ENCODE measurements around the gene AGAP1.

The AGAP1 gene

DNA sequence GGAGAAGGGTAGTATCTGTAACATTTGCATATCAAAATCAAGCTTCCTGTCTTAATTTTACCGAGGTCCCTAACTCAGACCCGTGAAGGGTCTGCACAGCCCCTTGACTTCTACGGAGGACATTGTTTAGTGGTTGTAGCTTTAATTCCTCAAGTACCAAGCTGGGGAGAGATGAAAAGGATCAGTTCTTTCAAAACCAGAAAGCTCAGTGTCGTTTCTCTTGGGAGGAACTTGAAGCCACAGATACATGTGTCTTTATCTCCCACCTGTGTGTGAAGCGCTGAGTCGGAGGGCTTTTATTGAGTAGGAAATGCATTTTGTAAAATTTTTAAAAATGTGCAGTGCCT lies 410.7 kb downstream of the AGAP1 start:
- DNase-seq = no peak

- no peak for DNase-seq
Observed at GRCh38 chr2:235908826-235909225, 415.0 kb downstream of the AGAP1 start.

DNA sequence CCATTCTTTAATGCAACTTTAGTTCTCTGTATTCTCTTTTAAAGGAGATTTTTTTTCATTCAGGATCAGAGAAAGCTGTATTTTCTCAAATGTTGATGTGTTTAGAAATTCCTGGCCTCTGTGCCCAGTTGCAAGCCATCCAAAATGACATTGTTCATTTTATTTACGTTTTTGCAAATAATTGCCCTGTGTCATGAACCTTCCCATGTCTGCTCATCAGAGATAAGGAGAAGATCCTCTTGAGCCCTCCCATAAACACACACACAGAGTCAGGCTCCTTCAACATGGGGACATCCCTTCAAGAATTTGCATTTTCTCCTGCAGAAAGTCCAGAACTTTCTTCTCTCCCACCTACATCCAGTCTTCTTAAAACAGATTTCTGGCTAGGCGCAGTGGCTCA lies 415.5 kb downstream of the AGAP1 start:
- no peak for DNase-seq

GRCh38 chr2:235910067-235910466 lies 416.2 kb downstream of the AGAP1 start:
- no peak for DNase-seq

DNA sequence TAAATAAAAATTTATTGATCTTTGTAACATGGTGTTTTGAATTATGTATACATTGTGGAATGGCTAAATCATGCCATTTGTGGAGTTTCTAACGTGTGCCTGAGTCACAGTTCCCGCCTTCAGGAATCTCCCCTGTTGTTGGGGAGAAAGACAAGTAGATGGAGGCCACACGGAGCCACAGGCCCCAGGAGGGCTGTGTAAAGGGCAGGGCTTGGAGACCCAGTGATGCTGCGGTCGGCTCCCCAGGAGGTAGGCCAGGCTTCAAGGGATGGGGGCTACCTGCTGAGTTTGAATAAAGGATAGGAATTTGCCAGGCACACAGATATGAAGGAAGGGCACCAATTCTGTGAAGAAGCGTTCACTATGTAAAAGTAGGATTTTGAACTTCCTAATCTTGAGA lies 417.3 kb downstream of the AGAP1 start:
- DNase-seq = no peak

DNA sequence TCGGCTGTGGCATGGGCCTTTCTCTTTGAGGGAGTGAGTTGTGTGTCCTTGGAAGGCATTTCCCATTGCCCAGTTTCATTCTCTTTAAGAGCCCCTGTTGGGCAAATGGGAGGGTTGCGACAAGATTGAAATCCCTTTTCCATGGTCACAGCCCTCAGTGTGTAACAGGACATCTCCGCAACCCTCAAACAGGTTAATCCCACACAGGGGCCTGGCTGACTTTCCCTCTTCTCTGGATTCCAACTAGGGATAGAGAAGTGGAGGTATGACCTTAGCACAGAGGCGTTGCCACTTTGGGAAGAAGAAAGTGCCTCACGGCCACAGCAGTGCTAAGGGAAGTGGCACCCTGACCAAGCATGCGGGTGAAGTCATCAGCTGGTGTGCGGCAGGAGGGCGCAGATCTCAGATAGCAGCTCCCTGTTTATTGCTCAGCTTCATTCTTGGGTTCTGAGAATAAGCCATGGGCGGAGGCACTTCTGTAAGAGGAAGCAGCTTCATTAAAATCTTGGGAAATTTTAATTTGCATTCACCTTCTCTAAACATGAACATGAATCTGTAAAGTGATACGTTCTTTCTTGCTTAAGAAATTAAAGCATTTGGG lies 417.9 kb downstream of the AGAP1 start:
- no peak for DNase-seq

DNA sequence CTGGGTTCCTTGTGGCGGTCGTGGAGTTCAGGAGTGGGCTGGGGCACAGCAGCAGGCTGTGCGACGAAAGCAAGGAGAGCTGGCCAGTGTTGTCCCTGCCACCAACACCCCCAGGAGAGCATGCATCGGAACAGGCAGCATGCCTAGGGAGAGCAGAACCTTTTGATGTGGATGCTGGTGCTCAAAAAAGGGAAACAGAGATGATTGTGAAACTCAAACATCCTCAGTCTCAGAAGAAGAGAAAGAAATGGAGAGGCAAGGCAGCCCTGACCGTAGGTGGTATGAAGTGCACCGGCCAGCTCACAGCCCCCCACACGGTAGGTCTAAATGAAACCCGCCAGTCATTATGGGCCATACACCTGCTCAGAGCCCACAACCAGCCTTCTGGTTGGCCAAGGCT lies 420.9 kb downstream of the AGAP1 start:
- DNase-seq = no peak

DNA sequence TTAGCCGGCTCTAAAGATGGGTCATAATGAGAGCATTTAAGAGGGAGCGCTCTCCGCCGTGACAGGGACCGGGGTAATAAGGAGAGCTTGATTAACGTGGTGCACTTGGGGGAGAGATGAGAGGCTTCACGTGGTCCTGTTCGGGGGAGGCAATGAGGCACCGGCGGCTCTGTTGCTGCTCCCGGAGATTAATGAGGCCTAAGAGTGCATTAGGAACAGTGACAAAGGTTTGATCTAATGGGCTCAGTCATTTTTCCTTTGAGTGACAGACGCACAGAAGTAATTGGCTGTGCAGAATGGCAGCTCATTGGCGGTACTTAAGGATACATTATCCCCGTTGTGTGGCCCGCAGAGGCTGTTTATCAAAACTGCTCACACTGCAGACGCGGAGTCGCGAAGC lies 423.7 kb downstream of the AGAP1 start:
- peak; percentile 79 to 90 for DNase-seq

- no peak for DNase-seq
Observed at GRCh38 chr2:235918876-235919275, 425.0 kb downstream of the AGAP1 start.

- DNase-seq = no peak
Observed at GRCh38 chr2:235920216-235920865, 426.5 kb downstream of the AGAP1 start.

DNA sequence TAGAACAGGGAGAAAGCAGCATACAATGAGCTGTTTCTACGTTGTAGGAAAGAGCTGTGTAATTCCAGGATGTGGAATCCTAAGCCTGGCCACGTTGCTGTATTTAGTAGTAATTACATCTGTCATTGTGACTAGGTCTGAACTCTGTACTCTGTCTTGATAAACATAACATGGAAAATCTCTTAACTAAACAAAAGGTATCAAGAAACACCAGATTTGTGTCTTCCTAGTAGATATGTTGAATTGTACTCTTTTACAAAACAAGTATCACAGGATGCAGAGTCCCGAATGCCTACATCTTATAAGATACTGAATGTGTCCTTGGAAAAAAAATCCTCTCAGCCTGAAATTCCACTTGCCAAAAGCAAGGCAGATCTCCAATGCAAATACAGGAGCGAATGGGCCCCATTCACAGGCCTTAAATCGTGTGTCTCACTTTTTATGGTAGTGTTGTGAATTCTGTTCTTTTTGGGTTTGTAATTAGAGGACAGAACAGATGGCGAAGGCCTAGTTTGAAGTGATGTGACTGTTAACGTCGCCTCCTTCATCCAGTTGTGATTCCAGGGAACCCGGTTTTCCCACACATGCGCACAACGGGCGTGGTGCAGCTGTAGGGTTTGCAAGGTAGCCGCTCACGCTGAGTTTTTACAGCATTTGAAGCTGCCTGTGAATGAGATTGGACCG lies 427.8 kb downstream of the AGAP1 start:
- DNase-seq = no peak

- DNase-seq = no peak
Observed at GRCh38 chr2:235922839-235923238, 429.0 kb downstream of the AGAP1 start.

GRCh38 chr2:235923859-235924674 lies 430.2 kb downstream of the AGAP1 start:
- DNase-seq = no peak

DNA sequence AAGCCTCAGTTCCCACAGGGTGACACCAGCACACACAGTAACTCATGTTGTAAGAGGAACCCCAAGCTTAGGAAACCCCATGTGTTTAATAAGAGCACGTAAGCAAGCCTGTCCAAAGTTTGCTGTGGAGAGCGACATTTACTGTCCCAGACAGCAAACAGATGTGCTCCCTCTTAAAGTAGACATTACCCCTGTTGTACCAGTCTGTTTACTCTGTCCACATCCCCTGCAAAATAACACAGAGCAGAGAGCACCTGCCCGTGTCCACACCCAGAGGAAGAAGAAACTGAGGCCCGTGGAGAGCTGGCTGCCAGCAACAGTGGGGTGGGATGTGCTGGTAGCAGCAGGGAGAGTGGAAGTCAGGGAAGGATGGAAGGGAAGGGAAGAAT lies 430.8 kb downstream of the AGAP1 start:
- no peak for DNase-seq

DNA sequence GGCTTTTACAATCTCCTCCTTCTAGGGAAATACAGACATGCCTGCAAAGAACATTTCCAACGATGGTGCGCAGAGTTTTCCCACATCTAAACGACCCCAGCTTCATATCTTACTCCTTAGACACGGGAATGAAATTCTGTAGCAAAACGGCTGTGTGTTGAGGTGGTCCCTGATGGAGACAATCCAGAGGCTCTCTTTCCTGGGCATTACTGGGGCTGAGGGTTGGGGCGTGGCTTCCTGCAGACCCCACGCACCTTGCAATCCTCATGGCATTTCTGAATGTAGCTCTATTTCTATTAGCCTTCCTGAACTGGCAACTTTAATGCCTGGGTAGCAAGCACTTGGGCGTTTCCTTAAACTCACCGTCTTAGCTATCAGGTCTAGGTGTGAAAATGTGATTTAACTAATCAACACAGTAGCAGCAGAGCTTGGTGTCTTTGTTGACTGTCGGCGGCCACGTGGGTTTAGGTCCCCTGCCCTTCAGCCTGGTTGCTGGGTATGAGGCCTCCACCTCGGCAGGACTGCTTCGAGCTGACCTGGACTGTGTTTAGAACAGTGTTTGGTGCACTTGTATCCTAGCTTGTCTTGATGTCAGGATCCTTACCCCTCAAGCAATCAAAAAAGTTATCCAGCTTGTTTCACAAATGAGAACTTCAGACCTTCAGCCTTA lies 431.5 kb downstream of the AGAP1 start:
- no peak for DNase-seq

DNA sequence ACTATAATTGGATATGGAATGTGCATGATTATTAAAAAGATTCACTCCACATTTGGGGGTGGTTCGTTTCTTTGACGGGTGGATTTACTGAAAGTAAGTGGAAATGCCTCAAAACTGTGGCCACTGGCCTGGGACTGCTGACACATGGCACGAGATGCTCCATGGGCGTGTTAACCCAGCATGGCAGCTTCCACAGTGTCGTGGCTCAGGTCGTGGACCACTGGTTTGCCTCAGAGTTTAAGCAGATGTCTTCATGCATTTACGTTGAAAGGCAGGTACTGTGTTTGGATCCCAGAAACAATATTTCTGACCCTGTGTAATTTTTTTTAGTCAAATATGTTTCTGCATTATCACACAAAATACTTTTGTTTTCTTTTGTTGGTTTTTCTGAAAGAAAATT lies 432.4 kb downstream of the AGAP1 start:
- no peak for DNase-seq

DNA sequence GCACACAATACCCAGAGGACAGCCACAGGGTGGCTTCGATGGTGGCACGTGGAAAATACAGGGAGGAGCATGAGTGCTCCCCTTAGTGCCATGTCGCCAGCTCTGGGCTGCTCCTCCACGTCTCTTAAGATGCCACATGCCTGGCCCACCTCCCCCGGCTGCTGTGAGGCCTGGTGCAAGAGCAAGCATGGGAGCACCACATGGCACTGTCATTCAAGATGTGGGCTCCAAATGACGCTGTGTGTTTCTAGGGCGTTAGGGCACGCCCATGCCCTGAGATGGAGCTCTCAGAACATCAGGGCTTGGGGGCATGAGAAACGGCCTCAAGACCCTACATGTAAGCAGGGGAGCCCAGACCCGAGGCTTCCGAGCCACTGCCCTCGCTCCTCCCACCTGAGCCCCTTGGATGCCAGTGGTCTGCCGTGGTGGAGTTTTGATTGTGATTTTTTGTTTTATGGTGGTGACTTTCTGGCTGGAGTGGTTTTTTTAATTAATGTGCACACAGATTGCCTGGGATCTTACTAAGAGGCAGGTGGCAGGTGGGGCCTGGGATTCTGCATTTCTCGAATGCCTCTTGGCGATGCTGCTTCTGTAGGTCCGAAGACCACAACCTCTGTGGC lies 435.0 kb downstream of the AGAP1 start:
- DNase-seq = no peak

- DNase-seq = no peak
Observed at GRCh38 chr2:235930701-235931100, 436.9 kb downstream of the AGAP1 start.

- DNase-seq = no peak
Observed at GRCh38 chr2:235931676-235932075, 437.8 kb downstream of the AGAP1 start.

DNA sequence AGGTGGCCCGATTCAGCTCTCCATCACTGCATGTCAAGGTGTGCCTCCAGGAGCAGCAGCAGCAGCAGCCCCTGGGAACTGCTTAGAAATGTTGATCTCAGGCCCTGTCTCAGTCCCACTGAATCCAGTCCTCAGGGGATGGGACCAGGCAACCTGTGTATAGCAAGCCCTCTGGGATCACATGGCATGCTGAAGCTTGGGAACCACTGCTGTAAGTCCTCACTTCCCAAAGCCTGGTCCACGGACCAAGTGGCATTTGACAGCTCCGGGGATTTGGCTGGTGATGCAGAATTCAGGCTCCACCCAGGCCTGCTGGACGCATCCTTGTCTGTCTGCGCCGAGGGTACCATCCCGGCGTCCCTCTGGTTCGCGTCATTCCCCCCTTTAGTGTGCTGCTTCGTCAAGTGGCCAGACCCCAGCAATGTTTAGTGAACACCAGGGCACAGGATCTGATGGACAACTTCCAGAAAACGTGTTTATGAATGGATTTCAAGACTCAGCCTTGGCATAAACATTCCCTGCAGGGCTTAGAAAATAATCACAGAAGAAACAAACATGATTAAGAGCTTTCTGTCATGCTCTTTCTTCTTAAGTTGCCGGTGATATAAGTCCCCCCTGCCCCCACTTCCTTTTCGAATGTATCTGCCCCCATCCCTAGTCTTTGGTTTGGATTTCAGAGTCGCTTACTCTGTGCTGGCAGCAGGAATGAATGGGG lies 440.4 kb downstream of the AGAP1 start:
- DNase-seq = no peak

DNA sequence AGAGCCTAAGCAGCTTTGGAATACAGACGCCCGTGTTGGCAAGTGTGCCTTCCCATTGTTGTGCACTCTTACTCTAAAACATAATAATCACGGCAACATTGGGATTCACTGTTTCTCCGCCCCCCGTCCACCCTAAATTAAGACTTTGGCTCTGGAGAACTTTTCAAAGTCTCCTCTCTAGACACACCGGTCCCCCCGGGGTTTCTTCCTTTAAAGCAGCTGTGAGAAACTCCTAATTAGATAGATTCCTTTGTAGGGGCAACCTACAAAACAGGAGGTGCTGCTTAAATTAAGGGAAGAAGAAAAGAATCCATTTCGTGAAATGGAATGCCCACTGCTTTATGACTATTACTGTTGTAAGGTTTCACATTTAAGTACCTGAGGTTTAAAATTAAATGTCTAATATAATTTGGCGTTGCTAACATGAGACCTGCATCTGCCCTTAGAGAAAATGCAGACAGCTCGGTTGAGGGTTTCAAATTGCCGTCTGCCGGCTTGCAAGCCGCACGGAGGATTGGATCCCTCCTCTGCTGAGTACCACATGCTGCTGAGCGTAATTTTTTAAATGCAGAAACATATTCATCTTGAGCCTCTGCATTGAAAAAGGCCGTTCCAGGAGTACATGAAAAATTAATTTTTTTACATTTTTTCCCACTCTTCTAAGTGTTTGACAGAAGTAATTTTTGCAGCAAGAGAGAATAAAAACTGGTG lies 441.1 kb downstream of the AGAP1 start:
- no peak for DNase-seq
